Left kidney (tissue), 2 donors: ENCODE results near the gene SMPD3. TPM values are rescaled to one million over a fixed set of nuclear protein-coding genes. Genes with fewer than 3 reads are reported as not detected.

ENCODE experiments used
- DNase-seq: peaks from one replicate; pipeline ENCODE4 v3.0.0-alpha.2; 2013
- polyA plus RNA-seq: library from polyadenylated mRNA; unstranded; fragments of 120-200 nt; gene quantifications from one replicate; pipeline ENCODE4 v1.2.1, GENCODE V29; 2013; ENCODE audit not compliant: insufficient read length

Gene SMPD3
- polyA plus RNA-seq, 1 donor = 1.3 TPM

GRCh38 chr16:68404736-68405345 lies 43.5 kb downstream of the SMPD3 start:
- no peak for DNase-seq

- no peak for DNase-seq
Observed at GRCh38 chr16:68403704-68404103, 44.6 kb downstream of the SMPD3 start.

- DNase-seq = no peak
Observed at GRCh38 chr16:68403177-68403576, 45.1 kb downstream of the SMPD3 start.

- DNase-seq = no peak
Observed at GRCh38 chr16:68402748-68403040, 45.6 kb downstream of the SMPD3 start.

GRCh38 chr16:68401871-68402747 lies 46.2 kb downstream of the SMPD3 start:
- no peak for DNase-seq

- no peak for DNase-seq
Observed at GRCh38 chr16:68400924-68401460, 47.3 kb downstream of the SMPD3 start.

GRCh38 chr16:68400083-68400923 lies 48.0 kb downstream of the SMPD3 start:
- no peak for DNase-seq

- no peak for DNase-seq
Observed at GRCh38 chr16:68399456-68399855, 48.9 kb downstream of the SMPD3 start.

GRCh38 chr16:68397710-68398201 lies 50.6 kb downstream of the SMPD3 start:
- no peak for DNase-seq

- no peak for DNase-seq
Observed at GRCh38 chr16:68396481-68396880, 51.8 kb downstream of the SMPD3 start.

- DNase-seq = no peak
Observed at GRCh38 chr16:68395815-68396214, 52.5 kb downstream of the SMPD3 start.

- no peak for DNase-seq
Observed at GRCh38 chr16:68395167-68395786, 53.0 kb downstream of the SMPD3 start.

GRCh38 chr16:68393333-68393732 lies 55.0 kb downstream of the SMPD3 start:
- DNase-seq = no peak

GRCh38 chr16:68389750-68390371 lies 58.4 kb downstream of the SMPD3 start:
- no peak for DNase-seq

- no peak for DNase-seq
Observed at GRCh38 chr16:68389006-68389405, 59.3 kb downstream of the SMPD3 start.

- DNase-seq = no peak
Observed at GRCh38 chr16:68388124-68388523, 60.2 kb downstream of the SMPD3 start.

GRCh38 chr16:68387301-68387700 lies 61.0 kb downstream of the SMPD3 start:
- DNase-seq = no peak

- DNase-seq = no peak
Observed at GRCh38 chr16:68386628-68387027, 61.7 kb downstream of the SMPD3 start.

- no peak for DNase-seq
Observed at GRCh38 chr16:68385371-68385770, 62.9 kb downstream of the SMPD3 start.

GRCh38 chr16:68384288-68385161 lies 63.8 kb downstream of the SMPD3 start:
- DNase-seq = no peak
